ENCODE results near the gene CLCF1.

The CLCF1 gene

GRCh38 chr11:67415501-67416304 is 42.3 kb upstream of the CLCF1 start, which contains the start of gene CARNS1:
CARNS1 (plus strand) TSS chr11:67415678; CDS start chr11:67416200, 522 bp downstream.
- no peaks in the 10 kb centered on the region for H3K9me3 ChIP-seq (ENCODE audit: control insufficient read depth, insufficient read depth, low read length)
- DNase-seq (ENCODE audit: low read depth, low spot score) = no peak
- H3K27ac ChIP-seq (ENCODE audit: low read length) = no peak within 1 kb of the TSS
- no peaks in the 10 kb centered on the region for H3K36me3 ChIP-seq (ENCODE audit: control insufficient read depth, insufficient read depth, low read length)
- H3K27me3 ChIP-seq (ENCODE audit: control insufficient read depth, insufficient read depth, low read length) = no peaks in the 10 kb centered on the region
- peak within 1 kb of the TSS; percentile 51; the same call in 1 of the 2 replicates for H3K4me3 ChIP-seq (ENCODE audit: low read length)
- peaks cover 9% of the 10 kb centered on the region for H3K4me1 ChIP-seq (ENCODE audit: control insufficient read depth, insufficient read depth, low read length)
- WGBS (ENCODE audit: insufficient coverage, insufficient read length) = no CpG with 5 or more reads among the region's 67 CpGs

- H3K27me3 ChIP-seq (ENCODE audit: control insufficient read depth, insufficient read depth, low read length) = no peaks in the 10 kb centered on the region
- H3K4me1 ChIP-seq (ENCODE audit: control insufficient read depth, insufficient read depth, low read length) = peaks cover 11% of the 10 kb centered on the region
- WGBS (ENCODE audit: insufficient coverage, insufficient read length) = no CpG with 5 or more reads among the region's 2 CpGs
- H3K4me3 ChIP-seq (ENCODE audit: low read length) = no peak overlapping the region
- H3K27ac ChIP-seq (ENCODE audit: low read length) = no peak overlapping the region
- no peak for DNase-seq (ENCODE audit: low read depth, low spot score)
- H3K9me3 ChIP-seq (ENCODE audit: control insufficient read depth, insufficient read depth, low read length) = no peaks in the 10 kb centered on the region
- no peaks in the 10 kb centered on the region for H3K36me3 ChIP-seq (ENCODE audit: control insufficient read depth, insufficient read depth, low read length)
These were observed 40.0 kb upstream of the CLCF1 start for GRCh38 chr11:67413266-67413849.

- Histone ChIP-seq H3K27ac (ENCODE audit: low read length) (no peak overlapping the region), H3K9me3 (ENCODE audit: control insufficient read depth, insufficient read depth, low read length) (no peaks in the 10 kb centered on the region), H3K4me1 (ENCODE audit: control insufficient read depth, insufficient read depth, low read length) (peaks cover 11% of the 10 kb centered on the region), H3K4me3 (ENCODE audit: low read length) (no peak overlapping the region), H3K27me3 (ENCODE audit: control insufficient read depth, insufficient read depth, low read length) (no peaks in the 10 kb centered on the region), H3K36me3 (ENCODE audit: control insufficient read depth, insufficient read depth, low read length) (no peaks in the 10 kb centered on the region)
- no peak for DNase-seq (ENCODE audit: low read depth, low spot score)
- no CpG with 5 or more reads among the region's 9 CpGs for WGBS (ENCODE audit: insufficient coverage, insufficient read length)
These were observed 39.2 kb upstream of the CLCF1 start for GRCh38 chr11:67412495-67413179.

- WGBS (ENCODE audit: insufficient coverage, insufficient read length) = no CpG with 5 or more reads among the region's 7 CpGs
- Histone ChIP-seq H3K27me3 (ENCODE audit: control insufficient read depth, insufficient read depth, low read length) (no peaks in the 10 kb centered on the region), H3K4me1 (ENCODE audit: control insufficient read depth, insufficient read depth, low read length) (peaks cover 9% of the 10 kb centered on the region), H3K9me3 (ENCODE audit: control insufficient read depth, insufficient read depth, low read length) (no peaks in the 10 kb centered on the region), H3K4me3 (ENCODE audit: low read length) (no peak overlapping the region), H3K27ac (ENCODE audit: low read length) (no peak overlapping the region), H3K36me3 (ENCODE audit: control insufficient read depth, insufficient read depth, low read length) (no peaks in the 10 kb centered on the region)
- DNase-seq (ENCODE audit: low read depth, low spot score) = no peak
These were observed 38.4 kb upstream of the CLCF1 start for GRCh38 chr11:67411785-67412152.

GRCh38 chr11:67410984-67411784 is 37.8 kb upstream of the CLCF1 start:
- no peaks in the 10 kb centered on the region for H3K36me3 ChIP-seq (ENCODE audit: control insufficient read depth, insufficient read depth, low read length)
- no peaks in the 10 kb centered on the region for H3K9me3 ChIP-seq (ENCODE audit: control insufficient read depth, insufficient read depth, low read length)
- no peak overlapping the region for H3K27ac ChIP-seq (ENCODE audit: low read length)
- peaks cover 7% of the 10 kb centered on the region for H3K4me1 ChIP-seq (ENCODE audit: control insufficient read depth, insufficient read depth, low read length)
- DNase-seq (ENCODE audit: low read depth, low spot score) = no peak
- WGBS (ENCODE audit: insufficient coverage, insufficient read length) = no CpG with 5 or more reads among the region's 17 CpGs
- H3K27me3 ChIP-seq (ENCODE audit: control insufficient read depth, insufficient read depth, low read length) = no peaks in the 10 kb centered on the region
- no peak overlapping the region for H3K4me3 ChIP-seq (ENCODE audit: low read length)

GRCh38 chr11:67410369-67410831 is 37.0 kb upstream of the CLCF1 start:
- Histone ChIP-seq H3K36me3 (ENCODE audit: control insufficient read depth, insufficient read depth, low read length) (no peaks in the 10 kb centered on the region), H3K4me3 (ENCODE audit: low read length) (no peak overlapping the region), H3K9me3 (ENCODE audit: control insufficient read depth, insufficient read depth, low read length) (no peaks in the 10 kb centered on the region), H3K4me1 (ENCODE audit: control insufficient read depth, insufficient read depth, low read length) (peaks cover 4% of the 10 kb centered on the region), H3K27me3 (ENCODE audit: control insufficient read depth, insufficient read depth, low read length) (no peaks in the 10 kb centered on the region), H3K27ac (ENCODE audit: low read length) (no peak overlapping the region)
- WGBS (ENCODE audit: insufficient coverage, insufficient read length) = no CpG with 5 or more reads among the region's 15 CpGs
- DNase-seq (ENCODE audit: low read depth, low spot score) = no peak

- WGBS (ENCODE audit: insufficient coverage, insufficient read length) = no CpG with 5 or more reads among the region's 13 CpGs
- H3K4me1 ChIP-seq (ENCODE audit: control insufficient read depth, insufficient read depth, low read length) = peaks cover 4% of the 10 kb centered on the region
- no peak overlapping the region for H3K27ac ChIP-seq (ENCODE audit: low read length)
- no peak overlapping the region for H3K4me3 ChIP-seq (ENCODE audit: low read length)
- H3K27me3 ChIP-seq (ENCODE audit: control insufficient read depth, insufficient read depth, low read length) = no peaks in the 10 kb centered on the region
- no peaks in the 10 kb centered on the region for H3K36me3 ChIP-seq (ENCODE audit: control insufficient read depth, insufficient read depth, low read length)
- no peaks in the 10 kb centered on the region for H3K9me3 ChIP-seq (ENCODE audit: control insufficient read depth, insufficient read depth, low read length)
- DNase-seq (ENCODE audit: low read depth, low spot score) = no peak
These were observed 36.5 kb upstream of the CLCF1 start for GRCh38 chr11:67409781-67410368.

GRCh38 chr11:67409261-67409666 is 35.9 kb upstream of the CLCF1 start:
- DNase-seq (ENCODE audit: low read depth, low spot score) = no peak
- no CpG with 5 or more reads among the region's 24 CpGs for WGBS (ENCODE audit: insufficient coverage, insufficient read length)
- Histone ChIP-seq H3K4me3 (ENCODE audit: low read length) (no peak overlapping the region), H3K27me3 (ENCODE audit: control insufficient read depth, insufficient read depth, low read length) (no peaks in the 10 kb centered on the region), H3K36me3 (ENCODE audit: control insufficient read depth, insufficient read depth, low read length) (no peaks in the 10 kb centered on the region), H3K9me3 (ENCODE audit: control insufficient read depth, insufficient read depth, low read length) (no peaks in the 10 kb centered on the region), H3K27ac (ENCODE audit: low read length) (no peak overlapping the region), H3K4me1 (ENCODE audit: control insufficient read depth, insufficient read depth, low read length) (peaks cover 4% of the 10 kb centered on the region)

- H3K27ac ChIP-seq (ENCODE audit: low read length) = no peak overlapping the region
- WGBS (ENCODE audit: insufficient coverage, insufficient read length) = no CpG with 5 or more reads among the region's 18 CpGs
These were observed 35.2 kb upstream of the CLCF1 start for GRCh38 chr11:67408437-67409200.

More at GRCh38 chr11:67408437-67409200, 35.2 kb upstream of the CLCF1 start:
- no peak for DNase-seq (ENCODE audit: low read depth, low spot score)
- Histone ChIP-seq H3K4me1 (ENCODE audit: control insufficient read depth, insufficient read depth, low read length) (peaks cover 4% of the 10 kb centered on the region), H3K9me3 (ENCODE audit: control insufficient read depth, insufficient read depth, low read length) (no peaks in the 10 kb centered on the region), H3K4me3 (ENCODE audit: low read length) (no peak overlapping the region), H3K36me3 (ENCODE audit: control insufficient read depth, insufficient read depth, low read length) (no peaks in the 10 kb centered on the region), H3K27me3 (ENCODE audit: control insufficient read depth, insufficient read depth, low read length) (no peaks in the 10 kb centered on the region)
